ENCODE data around the gene FAM20C.
"Not testable (repeated sequence)": the region's sequence is repeated elsewhere in the genome, so short reads cannot be mapped to it uniquely, and the experiment has no call there.

- TF ChIP-seq CTCF (IDR thresholded peaks at IDR 0.05); ZFX (IDR thresholded peaks at IDR 0.05; ENCODE audit: borderline replicate concordance): not testable (repeated sequence)
Measured at GRCh38 chr7:297141-297540, 104.8 kb downstream of the FAM20C start.

Measured in 22Rv1 (cell line).